ENCODE results near the gene BBX.

DNA sequence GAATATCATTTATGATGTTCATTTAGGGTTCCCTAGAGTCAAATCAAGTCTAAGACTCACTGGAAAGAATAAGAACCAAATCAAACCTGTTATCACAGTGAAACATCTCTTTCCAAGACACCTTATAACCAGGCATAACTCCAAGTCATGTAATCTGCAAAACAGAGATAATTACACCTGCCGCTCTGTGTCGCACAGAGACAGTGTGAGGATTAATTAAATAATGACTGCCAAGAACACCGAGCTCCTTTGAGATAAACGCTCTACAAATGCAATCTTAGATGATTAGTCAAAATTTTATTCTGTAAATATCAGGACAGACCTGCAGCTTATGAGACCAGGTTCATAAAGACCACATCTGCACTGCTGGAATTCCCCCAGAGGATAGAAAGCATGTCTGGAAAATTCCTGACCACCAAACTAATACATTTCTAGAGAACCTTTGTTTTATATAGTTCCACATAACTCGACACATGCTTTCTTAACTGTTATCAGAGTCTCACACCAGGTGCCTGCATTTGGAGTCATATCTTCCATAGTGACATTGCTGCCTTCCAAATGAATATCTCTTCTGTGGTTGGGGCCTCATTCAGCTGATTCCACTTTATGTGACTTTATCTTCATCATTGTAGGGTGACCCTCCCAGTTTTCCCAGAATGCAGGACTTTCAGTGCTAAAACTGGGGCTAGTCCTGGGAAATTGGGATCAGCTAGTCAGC is 315.3 kb downstream of the BBX start:
- TF ChIP-seq CTCF (IDR thresholded peaks at IDR 0.05) (no peak), POLR2A (IDR thresholded peaks at IDR 0.05) (no peak)

All from lower leg skin (tissue), 3 donors.